ENCODE measurements around the gene PTPRK. TPM values are rescaled to one million over a fixed set of nuclear protein-coding genes. Genes with fewer than 3 reads are reported as not detected.

PTPRK gene
- total RNA-seq, 4 donors from 2014 or later, result 26.7 to 47.5 (median 41.4) TPM

DNA sequence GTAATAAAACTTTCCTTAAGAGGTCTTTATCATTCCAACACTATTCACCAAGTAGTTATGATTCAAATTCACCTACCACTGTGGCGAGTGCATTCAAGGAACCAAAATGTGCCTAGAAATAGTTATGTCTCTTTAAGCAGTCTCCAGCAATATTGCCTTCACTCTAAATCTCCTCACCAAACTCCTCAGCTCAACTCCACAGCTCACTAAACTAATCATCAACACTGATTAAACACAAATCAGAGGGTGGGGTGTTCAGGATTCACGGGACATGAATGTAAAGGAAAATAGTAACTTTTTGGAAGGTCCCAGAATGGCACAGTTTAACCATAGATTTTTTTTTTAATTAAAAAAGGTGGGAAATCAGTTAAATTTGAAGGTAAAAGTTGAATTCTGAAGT lies 549.0 kb downstream of the PTPRK start:
- TF ChIP-seq, protein P1, sequence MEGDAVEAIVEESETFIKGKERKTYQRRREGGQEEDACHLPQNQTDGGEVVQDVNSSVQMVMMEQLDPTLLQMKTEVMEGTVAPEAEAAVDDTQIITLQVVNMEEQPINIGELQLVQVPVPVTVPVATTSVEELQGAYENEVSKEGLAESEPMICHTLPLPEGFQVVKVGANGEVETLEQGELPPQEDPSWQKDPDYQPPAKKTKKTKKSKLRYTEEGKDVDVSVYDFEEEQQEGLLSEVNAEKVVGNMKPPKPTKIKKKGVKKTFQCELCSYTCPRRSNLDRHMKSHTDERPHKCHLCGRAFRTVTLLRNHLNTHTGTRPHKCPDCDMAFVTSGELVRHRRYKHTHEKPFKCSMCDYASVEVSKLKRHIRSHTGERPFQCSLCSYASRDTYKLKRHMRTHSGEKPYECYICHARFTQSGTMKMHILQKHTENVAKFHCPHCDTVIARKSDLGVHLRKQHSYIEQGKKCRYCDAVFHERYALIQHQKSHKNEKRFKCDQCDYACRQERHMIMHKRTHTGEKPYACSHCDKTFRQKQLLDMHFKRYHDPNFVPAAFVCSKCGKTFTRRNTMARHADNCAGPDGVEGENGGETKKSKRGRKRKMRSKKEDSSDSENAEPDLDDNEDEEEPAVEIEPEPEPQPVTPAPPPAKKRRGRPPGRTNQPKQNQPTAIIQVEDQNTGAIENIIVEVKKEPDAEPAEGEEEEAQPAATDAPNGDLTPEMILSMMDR (IDR thresholded peaks at IDR 0.05), result no peak
- no peak for TF ChIP-seq POLR2A (IDR thresholded peaks at IDR 0.05)
- DNase-seq (ENCODE audit: low spot score in 2 of 2), result no peak
- H3K4me3 ChIP-seq (ENCODE audit: low read depth, poor library complexity, severe bottlenecking), result no peak overlapping the region
- intact Hi-C loops (cut with DNase I; ENCODE audit: low total_unique reads), result no loop called here
- WGBS, 2 donors, result 92 to 97% methylated on average over 2 of the region's 2 CpGs

DNA sequence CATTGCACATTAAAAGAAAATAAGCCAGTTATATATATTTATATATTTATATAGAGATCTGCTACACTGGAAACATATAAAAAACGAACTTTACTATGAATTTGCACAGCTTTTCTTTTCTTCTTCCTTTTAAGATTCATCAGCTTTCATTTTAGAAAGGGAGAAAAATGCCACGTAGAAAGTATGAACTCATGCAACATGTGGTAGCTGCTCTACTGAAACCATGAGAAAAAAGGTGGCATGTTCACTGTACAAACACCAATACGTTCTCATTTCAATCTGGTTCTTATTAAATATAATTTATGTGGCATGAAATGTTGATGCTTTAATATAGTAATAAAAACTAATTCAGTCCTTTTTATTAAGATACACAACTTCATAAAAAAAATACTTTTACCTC lies 550.7 kb downstream of the PTPRK start:
- no peak overlapping the region for H3K4me3 ChIP-seq (ENCODE audit: low read depth, poor library complexity, severe bottlenecking)
- no peak for TF ChIP-seq POLR2A (IDR thresholded peaks at IDR 0.05)
- TF ChIP-seq, protein P1 (IDR thresholded peaks at IDR 0.05), result no peak
- intact Hi-C loops (cut with DNase I; ENCODE audit: low total_unique reads), result no loop called here
- DNase-seq (ENCODE audit: low spot score in 2 of 2), result no peak
- 60 to 74% methylated on average over 3 of the region's 3 CpGs for WGBS, 2 donors

- no peak overlapping the region for H3K4me3 ChIP-seq (ENCODE audit: low read depth, poor library complexity, severe bottlenecking)
- TF ChIP-seq, protein P1 (IDR thresholded peaks at IDR 0.05), result no peak
- TF ChIP-seq POLR2A (IDR thresholded peaks at IDR 0.05), result no peak
- no peak for DNase-seq (ENCODE audit: low spot score in 2 of 2)
- 86 to 90% methylated on average over 1 of the region's 1 CpG for WGBS, 2 donors
- intact Hi-C loops (cut with DNase I; ENCODE audit: low total_unique reads), result no loop called here
Observed at GRCh38 chr6:127968394-127968793, 552.0 kb downstream of the PTPRK start.

DNA sequence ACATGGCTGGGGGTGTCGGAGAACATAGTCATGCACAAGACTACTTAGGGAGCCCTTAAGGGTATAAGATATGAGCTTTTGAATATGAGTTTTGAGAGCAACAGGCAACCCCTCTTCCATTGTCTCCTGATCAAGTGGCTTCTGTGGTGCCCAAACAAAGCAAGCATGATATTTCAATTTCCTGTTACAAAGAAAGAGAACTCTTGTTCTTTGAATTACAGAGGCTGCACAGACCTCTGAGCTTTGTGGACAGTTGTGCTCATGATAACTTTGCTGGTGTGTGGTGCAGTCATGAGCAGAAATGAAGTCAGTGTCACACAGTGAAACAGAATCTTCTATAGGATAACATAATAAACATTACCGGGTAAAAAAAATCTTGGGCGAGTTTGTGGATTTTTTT lies 552.7 kb downstream of the PTPRK start:
- intact Hi-C loops (cut with DNase I; ENCODE audit: low total_unique reads), result no loop called here
- DNase-seq (ENCODE audit: low spot score in 2 of 2), result no peak
- 93 to 97% methylated on average over 3 of the region's 3 CpGs for WGBS, 2 donors
- no peak for TF ChIP-seq POLR2A (IDR thresholded peaks at IDR 0.05)
- TF ChIP-seq, protein P1 (IDR thresholded peaks at IDR 0.05), result no peak
- H3K4me3 ChIP-seq (ENCODE audit: low read depth, poor library complexity, severe bottlenecking), result no peak overlapping the region

DNA sequence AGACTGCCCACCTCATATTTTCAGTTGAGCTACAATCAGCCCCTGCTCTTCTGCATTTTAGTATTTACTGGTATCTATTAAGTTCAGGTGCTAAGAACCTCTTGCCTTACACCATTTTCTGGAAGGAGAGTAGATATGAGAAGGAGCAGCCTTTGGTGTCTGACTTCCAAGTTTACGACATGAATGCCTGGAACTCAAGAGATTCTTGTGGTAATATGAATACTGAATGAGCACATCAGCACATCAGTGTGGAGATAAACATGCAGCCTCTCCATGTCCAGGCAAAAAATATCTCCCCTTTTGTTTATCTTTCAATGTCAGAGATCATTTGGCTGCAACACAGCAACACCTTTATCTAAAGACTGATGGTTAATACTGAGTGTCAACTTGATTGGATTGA lies 553.8 kb downstream of the PTPRK start:
- WGBS, 2 donors, result 90 to 96% methylated on average over 1 of the region's 1 CpG
- intact Hi-C loops (cut with DNase I; ENCODE audit: low total_unique reads), result no loop called here
- no peak overlapping the region for H3K4me3 ChIP-seq (ENCODE audit: low read depth, poor library complexity, severe bottlenecking)
- DNase-seq (ENCODE audit: low spot score in 2 of 2), result no peak
- TF ChIP-seq POLR2A (IDR thresholded peaks at IDR 0.05), result no peak
- TF ChIP-seq, protein P1 (IDR thresholded peaks at IDR 0.05), result no peak

- intact Hi-C loops (cut with DNase I; ENCODE audit: low total_unique reads), result no loop called here
- TF ChIP-seq, protein P1 (IDR thresholded peaks at IDR 0.05), result no peak
- TF ChIP-seq POLR2A (IDR thresholded peaks at IDR 0.05), result no peak
- H3K4me3 ChIP-seq (ENCODE audit: low read depth, poor library complexity, severe bottlenecking), result no peak overlapping the region
- DNase-seq (ENCODE audit: low spot score in 2 of 2), result no peak
- WGBS, 2 donors, result 83 to 87% methylated on average over 4 of the region's 4 CpGs
Observed at GRCh38 chr6:127963495-127963894, 556.9 kb downstream of the PTPRK start.

All from lower leg skin (tissue), 4 donors.